ENCODE measurements around the gene NEBL.

- TF ChIP-seq, protein P1, sequence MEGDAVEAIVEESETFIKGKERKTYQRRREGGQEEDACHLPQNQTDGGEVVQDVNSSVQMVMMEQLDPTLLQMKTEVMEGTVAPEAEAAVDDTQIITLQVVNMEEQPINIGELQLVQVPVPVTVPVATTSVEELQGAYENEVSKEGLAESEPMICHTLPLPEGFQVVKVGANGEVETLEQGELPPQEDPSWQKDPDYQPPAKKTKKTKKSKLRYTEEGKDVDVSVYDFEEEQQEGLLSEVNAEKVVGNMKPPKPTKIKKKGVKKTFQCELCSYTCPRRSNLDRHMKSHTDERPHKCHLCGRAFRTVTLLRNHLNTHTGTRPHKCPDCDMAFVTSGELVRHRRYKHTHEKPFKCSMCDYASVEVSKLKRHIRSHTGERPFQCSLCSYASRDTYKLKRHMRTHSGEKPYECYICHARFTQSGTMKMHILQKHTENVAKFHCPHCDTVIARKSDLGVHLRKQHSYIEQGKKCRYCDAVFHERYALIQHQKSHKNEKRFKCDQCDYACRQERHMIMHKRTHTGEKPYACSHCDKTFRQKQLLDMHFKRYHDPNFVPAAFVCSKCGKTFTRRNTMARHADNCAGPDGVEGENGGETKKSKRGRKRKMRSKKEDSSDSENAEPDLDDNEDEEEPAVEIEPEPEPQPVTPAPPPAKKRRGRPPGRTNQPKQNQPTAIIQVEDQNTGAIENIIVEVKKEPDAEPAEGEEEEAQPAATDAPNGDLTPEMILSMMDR (IDR thresholded peaks at IDR 0.05) = no peak
- TF ChIP-seq POLR2A (IDR thresholded peaks at IDR 0.05) = no peak
Observed at GRCh38 chr10:20817646-20818045, 79.5 kb downstream of the NEBL start.
